NCI-H1694 treated with DMSO at 0.1 percent for 48 hours (cell line): ENCODE data around the gene COL21A1.
"Not testable (repeated sequence)": the region's sequence is repeated elsewhere in the genome, so short reads cannot be mapped to it uniquely, and the experiment has no call there.

Experiments
- DNase-seq: peaks from one replicate; lab custom pipeline; 2025; lab: John Stamatoyannopoulos, UW

Gene COL21A1

DNA sequence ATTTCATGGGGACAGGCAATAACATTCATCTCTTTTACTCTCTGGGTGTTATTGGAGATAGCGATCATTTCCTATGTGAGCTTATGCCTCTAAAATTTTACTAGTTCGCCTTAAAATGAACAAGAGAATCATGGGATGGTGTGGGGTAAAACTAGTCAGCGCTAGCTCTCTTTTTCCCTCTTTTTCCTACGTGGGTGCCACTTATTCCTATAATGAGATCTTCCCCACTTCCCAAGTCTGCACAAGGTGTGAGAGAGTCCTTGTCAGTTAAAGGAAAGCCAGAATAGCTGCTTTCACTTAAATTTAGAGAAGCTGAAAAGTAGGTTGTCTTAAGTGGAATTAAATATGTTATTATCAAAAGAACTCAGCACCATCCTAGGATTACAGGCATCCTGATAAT is 198.8 kb downstream of the COL21A1 start:
- no peak for DNase-seq

DNA sequence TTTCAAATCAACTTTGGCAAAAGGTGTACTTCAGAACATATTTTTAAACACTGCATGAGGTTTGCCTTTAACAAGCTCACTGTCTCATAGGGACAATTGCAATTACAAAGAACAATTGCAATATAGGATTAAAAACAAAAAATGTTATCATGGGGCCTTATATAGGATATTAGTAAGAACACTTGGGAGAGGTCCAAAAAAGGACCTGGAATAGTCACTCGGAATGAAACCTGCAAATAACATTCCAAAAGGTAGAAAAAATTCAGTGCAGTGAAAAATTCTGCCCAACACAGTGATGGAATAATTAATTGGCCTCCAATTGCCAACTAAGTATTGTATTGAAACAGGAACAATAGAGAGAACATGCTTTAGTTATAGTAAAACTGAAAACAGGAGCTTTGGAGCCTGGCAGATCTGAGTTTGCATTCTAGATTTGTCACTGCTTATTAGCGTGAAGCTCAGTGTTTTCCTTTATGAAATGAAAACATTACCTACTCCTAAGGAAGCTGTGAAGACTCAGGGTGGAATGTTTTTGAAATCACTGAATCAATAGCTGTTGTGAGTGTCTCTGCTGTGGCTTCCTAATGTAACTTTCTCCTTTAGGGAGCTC is 199.3 kb downstream of the COL21A1 start:
- no peak for DNase-seq

DNA sequence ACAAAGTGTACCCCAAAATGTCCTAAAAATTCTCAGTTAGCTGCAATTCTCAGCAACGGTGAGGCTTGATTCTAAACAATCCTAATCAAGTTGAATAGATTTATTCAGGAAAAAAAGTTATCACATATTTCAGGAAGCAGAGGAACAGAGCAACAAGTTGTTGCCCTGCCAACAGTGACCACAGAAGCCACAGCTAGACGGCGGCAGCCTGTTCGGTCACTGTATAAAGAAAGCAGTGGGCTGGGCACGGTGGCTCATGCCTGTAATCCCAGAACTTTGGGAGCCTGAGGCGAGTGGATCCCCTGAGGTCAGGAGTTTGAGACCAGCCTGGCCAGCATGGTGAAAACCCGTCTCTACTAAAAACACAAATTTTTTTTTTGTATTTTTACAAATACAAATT is 200.8 kb downstream of the COL21A1 start:
- no peak for DNase-seq

GRCh38 chr6:56043761-56044160 is 203.6 kb downstream of the COL21A1 start:
- no peak for DNase-seq

GRCh38 chr6:56043076-56043475 is 204.3 kb downstream of the COL21A1 start:
- no peak for DNase-seq

- no peak for DNase-seq
These were observed 205.8 kb downstream of the COL21A1 start for GRCh38 chr6:56041591-56041990.

GRCh38 chr6:56040889-56041301 is 206.5 kb downstream of the COL21A1 start:
- no peak for DNase-seq

GRCh38 chr6:56040223-56040622 is 207.2 kb downstream of the COL21A1 start:
- no peak for DNase-seq

DNA sequence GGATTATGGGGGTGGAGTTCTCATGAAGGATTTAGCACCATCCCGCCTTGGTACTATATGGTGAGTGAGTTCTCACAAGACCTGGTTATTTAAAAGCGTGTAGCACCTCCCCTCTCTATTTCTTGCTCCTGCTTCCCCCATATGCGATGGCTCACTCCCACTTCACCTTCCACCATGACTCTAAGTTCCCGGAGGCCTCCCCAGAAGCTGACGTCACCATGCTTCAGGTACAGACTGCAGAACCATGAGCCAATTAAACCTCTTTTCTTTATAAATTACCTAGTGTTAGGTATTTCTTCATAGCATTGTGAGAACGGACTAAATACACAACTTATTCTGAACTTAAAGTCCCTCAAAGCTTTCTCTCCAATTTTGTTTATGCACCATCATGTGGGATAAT is 208.6 kb downstream of the COL21A1 start:
- no peak for DNase-seq

DNA sequence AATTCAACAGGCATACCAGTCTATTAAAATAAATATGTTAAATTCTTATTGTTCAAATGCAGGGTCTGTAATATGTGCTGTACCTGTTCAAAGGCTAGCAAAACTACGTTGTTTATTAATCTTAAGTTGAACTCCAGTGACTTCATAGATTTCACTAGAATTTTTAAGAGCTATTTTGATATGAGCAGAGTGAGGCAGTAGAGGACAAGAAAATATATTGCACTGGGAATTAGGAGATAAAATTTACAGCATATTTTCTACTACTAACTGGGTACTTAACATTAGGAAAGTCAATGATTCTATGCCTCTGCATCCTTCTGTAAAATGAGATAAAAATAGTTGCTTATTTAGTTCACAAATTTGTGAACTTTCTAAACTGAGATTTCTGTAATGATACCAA is 209.8 kb downstream of the COL21A1 start:
- DNase-seq: no peak

GRCh38 chr6:56036916-56037600 is 210.3 kb downstream of the COL21A1 start:
- DNase-seq: peak; percentile 37

DNA sequence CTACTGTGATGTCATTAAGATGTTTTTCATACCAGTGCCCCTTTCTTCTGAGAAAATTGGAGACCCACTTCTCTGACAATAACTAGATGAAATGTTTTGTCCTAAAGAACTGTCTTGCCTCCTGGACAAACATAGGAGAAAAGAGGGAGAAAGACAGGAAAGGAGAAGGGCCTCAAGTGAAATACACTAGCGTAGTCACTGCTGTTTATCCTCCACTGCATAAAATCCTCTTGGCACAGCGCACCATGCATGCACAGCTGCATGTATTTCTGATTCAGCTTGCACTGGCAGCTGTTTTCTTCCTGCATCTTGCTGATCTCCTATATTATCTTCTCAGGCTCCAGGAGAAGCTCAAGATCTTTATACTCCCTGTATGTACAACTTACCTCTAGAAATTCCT is 214.0 kb downstream of the COL21A1 start:
- no peak for DNase-seq

DNA sequence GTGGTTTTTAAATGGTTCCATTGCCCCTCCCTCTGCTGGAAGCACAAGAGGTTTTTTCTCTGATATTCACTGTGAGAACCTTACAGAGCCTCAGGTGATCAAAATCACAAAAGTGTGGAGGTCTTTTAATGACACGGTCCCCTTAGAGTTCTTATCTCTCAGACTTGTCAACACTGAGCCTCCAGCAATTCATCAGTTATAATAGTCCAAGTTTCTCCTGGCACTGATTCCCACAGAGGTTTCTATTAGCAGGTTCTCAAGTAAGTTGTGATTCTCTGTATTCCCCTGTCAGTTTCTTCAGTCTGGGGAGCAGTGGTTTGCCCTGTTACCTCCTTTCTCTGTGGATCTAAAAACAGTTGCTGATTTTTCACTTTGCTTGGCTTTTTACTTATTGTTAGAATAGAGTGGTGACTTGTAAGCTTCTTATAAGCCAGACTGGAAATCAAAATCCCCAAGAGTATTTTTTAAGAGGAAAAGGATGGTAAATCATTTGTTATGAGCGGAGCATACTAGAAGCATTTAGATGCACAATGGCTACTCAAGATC is 214.6 kb downstream of the COL21A1 start:
- no peak for DNase-seq

DNA sequence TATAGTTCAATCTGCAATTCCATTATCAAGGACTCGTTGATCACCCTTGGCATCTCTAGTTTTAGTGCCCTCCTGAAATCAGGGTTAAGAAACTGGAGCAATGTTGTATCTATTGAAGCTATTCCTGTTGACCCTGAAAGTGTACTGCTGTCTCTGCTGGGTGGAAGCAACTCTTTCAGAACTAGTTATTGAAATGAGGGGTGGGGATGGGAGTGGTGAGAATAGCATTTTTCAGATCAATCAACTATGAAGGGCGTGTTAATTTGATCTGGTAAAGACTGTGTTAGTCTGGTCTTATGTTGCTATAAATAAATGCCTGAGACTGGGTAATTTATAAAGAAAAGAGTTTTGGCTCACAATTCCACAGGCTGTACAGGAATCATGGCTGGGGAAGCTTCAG is 219.5 kb downstream of the COL21A1 start:
- no peak for DNase-seq

DNA sequence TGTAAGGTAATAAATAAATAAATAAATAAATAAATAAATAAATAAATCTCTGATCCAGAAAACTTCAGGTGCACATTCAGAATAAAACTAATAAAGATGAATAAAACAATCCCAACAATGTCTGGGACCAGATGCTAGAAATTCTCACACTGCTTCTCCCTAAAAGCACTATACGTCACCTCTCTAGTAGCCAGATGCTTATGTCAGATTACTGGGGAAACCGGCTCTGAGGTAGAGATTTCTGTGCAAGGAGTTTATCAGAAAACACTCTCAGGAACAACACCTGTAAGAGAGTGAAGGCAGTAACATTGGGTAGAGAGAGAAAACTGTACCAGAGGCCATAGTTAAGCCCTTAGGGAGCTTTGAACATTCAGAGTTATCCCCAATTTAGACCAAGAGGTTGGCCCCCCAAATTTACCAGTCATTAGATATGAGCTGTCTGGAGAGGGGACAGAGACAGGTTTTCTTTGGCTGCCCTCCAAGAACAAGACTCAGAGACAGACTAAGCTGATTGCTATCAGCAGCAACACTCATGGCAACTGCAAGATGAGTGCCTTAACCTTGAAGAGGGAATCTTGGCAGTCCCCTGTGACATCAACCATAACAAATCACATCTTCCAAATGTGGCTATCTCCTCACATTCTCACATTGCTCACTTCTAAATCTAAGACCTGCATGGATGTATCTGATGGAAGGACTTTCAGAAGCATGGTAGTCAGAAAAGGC is 220.8 kb downstream of the COL21A1 start:
- DNase-seq: no peak

- no peak for DNase-seq
These were observed 221.6 kb downstream of the COL21A1 start for GRCh38 chr6:56025795-56026194.

DNA sequence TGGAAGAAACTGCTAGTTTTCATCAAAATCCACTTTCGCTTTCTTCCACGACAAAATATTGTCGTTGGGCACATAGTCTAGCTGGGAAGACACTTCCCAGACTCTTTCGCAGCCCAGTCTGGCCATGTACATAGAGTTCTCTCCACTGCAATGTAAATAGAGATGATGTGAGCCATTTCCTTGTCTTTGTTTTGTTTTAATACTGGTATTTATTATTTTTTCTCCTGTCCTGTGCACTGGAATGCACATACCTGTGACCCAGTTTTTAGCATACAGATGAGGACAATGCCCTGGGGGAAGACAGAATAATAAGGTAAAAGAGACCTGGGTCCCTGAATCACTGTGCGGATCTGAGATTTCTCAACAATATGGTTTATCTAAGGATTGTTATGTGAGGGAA is 222.4 kb downstream of the COL21A1 start:
- DNase-seq: no peak

- DNase-seq: no peak
These were observed 223.6 kb downstream of the COL21A1 start for GRCh38 chr6:56023829-56024228.

DNA sequence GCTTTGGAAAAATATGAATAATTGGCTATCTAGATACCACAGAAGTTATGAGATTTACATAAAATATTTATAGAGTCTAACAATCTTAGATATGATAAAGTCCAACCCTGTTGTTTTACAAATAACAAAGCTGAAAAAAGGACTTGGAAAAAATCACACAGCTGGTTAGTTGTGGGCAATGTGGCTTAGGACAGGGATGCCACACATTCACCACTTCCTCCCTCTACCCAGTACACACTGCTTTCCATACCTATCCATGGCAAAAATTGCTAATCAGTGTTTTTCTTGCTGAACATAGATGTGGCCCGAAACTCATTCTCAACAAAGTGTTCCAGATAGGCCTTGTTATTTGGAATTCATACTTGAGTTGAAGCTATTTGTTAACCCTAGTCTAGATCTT is 224.7 kb downstream of the COL21A1 start:
- DNase-seq: no peak

DNA sequence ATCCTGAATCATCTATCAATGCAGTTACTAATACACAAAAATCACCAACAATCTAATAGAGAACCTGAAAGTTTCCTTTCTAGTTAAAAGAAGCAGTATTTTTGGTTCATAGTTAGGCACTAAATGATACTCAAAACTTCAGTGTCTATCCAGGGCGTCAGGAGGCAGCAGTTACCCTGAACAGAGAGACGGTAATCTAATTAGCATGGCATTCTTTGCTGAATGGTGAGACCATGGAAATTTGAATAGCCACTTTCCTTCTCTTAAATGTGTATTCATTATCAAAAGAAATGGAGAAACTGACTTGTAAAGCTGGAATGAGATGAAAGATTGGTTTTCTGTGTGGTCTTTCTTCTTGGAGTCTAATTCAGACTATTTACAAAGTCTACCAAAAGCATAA is 225.4 kb downstream of the COL21A1 start:
- no peak for DNase-seq

GRCh38 chr6:56019973-56020372 is 227.4 kb downstream of the COL21A1 start:
- DNase-seq: no peak

DNA sequence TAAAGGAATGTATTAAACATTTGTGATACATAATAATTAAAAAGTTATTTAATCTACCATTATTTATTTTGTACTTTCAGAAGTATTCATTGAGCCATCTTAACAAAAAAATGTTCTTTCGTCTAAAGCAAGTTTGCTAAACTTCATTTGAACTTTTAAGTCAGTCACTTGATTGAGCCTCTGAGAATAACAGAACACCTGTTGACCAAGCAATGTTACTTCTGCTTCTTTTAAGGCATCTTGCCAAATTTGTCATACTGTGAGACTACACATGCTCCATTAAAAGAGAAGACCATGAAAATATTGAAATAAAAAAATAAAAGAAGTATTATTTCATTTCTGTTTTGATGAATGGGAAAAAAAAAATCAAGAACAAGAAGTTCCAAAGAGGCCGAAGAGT is 230.2 kb downstream of the COL21A1 start:
- DNase-seq: no peak

DNA sequence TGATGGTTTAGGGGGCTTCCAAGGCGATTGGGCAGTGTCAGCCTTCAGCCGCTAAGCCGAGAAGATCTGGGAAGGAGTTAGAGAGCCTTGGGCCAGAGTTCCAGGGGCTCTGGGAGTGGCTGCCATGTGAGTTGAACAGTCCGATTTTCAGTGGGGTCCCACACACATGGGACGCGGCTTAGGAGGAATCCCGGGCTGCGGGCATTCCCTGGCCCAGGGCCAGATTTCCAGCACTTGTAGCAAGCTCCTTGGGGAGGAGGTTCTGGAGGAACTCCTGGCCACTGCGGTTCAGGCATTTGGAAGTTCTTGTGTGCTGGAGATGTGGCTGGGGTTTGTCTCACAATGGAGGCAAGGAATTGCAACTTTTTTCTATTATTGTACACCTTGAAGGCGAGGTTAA is 233.3 kb downstream of the COL21A1 start:
- DNase-seq: not testable (repeated sequence)
